ENCODE measurements around the gene PPIC. TPM values are rescaled to one million over a fixed set of nuclear protein-coding genes. Genes with fewer than 3 reads are reported as not detected.

PPIC gene
- polyA plus RNA-seq, 3 donors = not detected

- Histone ChIP-seq H3K27me3 (ENCODE audit: control insufficient read depth in 2 of 2, insufficient read depth in 2 of 2, low read length in 2 of 2) (peaks cover 2 to 4% of the 10 kb centered on the region in 2 donors), H3K79me2 (ENCODE audit: insufficient read depth, low read length) (no peaks in the 10 kb centered on the region), H2AFZ (ENCODE audit: insufficient read depth, low read depth, low read length, poor library complexity, severe bottlenecking) (no peak overlapping the region), H3K4me2 (replicated peaks; ENCODE audit: extremely low read depth, low read length, poor library complexity, severe bottlenecking) (no peak overlapping the region), H4K20me1 (ENCODE audit: insufficient read depth, low read length) (no peaks in the 10 kb centered on the region), H3K9ac (ENCODE audit: insufficient read depth, low read length, poor library complexity, severe bottlenecking) (no peak overlapping the region), H3K4me1 (ENCODE audit: control insufficient read depth in 1 of 2, insufficient read depth in 2 of 2, low read length in 2 of 2) (no peaks in the 10 kb centered on the region), H3K36me3 (replicated peaks in 1 of 2; ENCODE audit: control insufficient read depth in 1 of 2, insufficient read depth in 2 of 2, low read length in 2 of 2) (no peaks in the 10 kb centered on the region), H3K9me3 (replicated peaks in 1 of 2; ENCODE audit: control insufficient read depth in 1 of 2, insufficient read depth in 1 of 2, low read length in 2 of 2) (no peaks in the 10 kb centered on the region), H3K27ac (ENCODE audit: low read depth in 1 of 2, low read length in 2 of 2) (no peak overlapping the region), H3K4me3 (replicated peaks in 1 of 3; ENCODE audit: low read depth in 2 of 3, low read length in 3 of 3) (no peak overlapping the region)
- DNase-seq = no peak
- 77% methylated on average over 3 of the region's 9 CpGs for WGBS (ENCODE audit: insufficient coverage)
- H3K4me3 Mint-ChIP-seq = no peak overlapping the region
- intact Hi-C loops (cut with micrococcal nuclease) = no loop called here
- H3K4me1 Mint-ChIP-seq = no peaks in the 10 kb centered on the region
- no peaks in the 10 kb centered on the region for H3K36me3 Mint-ChIP-seq
- no peak for TF ChIP-seq CTCF (IDR thresholded peaks at IDR 0.05)
- peaks cover 0 to 5% (median 1%) of the 10 kb centered on the region in 7 donors for H3K9me3 Mint-ChIP-seq
- no peak overlapping the region for H3K27ac Mint-ChIP-seq
- H3K27me3 Mint-ChIP-seq (ENCODE audit: low read depth in 3 of 3) = peaks cover 5 to 29% (median 16%) of the 10 kb centered on the region in 3 donors
These were observed 8.3 kb downstream of the PPIC start for GRCh38 chr5:123028222-123028621.

GRCh38 chr5:123014689-123015088, 21.8 kb downstream of the PPIC start:
- no peak for DNase-seq
- intact Hi-C loops (cut with micrococcal nuclease) = no loop called here
- Histone ChIP-seq H4K20me1 (ENCODE audit: insufficient read depth, low read length) (no peaks in the 10 kb centered on the region), H3K9ac (ENCODE audit: insufficient read depth, low read length, poor library complexity, severe bottlenecking) (no peak overlapping the region), H3K4me1 (ENCODE audit: control insufficient read depth in 1 of 2, insufficient read depth in 2 of 2, low read length in 2 of 2) (no peaks in the 10 kb centered on the region), H3K79me2 (ENCODE audit: insufficient read depth, low read length) (no peaks in the 10 kb centered on the region), H2AFZ (ENCODE audit: insufficient read depth, low read depth, low read length, poor library complexity, severe bottlenecking) (no peak overlapping the region), H3K4me3 (replicated peaks in 1 of 3; ENCODE audit: low read depth in 2 of 3, low read length in 3 of 3) (no peak overlapping the region), H3K27me3 (ENCODE audit: control insufficient read depth in 2 of 2, insufficient read depth in 2 of 2, low read length in 2 of 2) (no peaks in the 10 kb centered on the region), H3K9me3 (replicated peaks in 1 of 2; ENCODE audit: control insufficient read depth in 1 of 2, insufficient read depth in 1 of 2, low read length in 2 of 2) (no peaks in the 10 kb centered on the region), H3K27ac (ENCODE audit: low read depth in 1 of 2, low read length in 2 of 2) (no peak overlapping the region), H3K4me2 (replicated peaks; ENCODE audit: extremely low read depth, low read length, poor library complexity, severe bottlenecking) (no peak overlapping the region), H3K36me3 (replicated peaks in 1 of 2; ENCODE audit: control insufficient read depth in 1 of 2, insufficient read depth in 2 of 2, low read length in 2 of 2) (no peaks in the 10 kb centered on the region)
- Mint-ChIP-seq H3K27ac (no peak overlapping the region), H3K9me3 (peaks cover 4 to 13% (median 7%) of the 10 kb centered on the region in 7 donors), H3K36me3 (peaks cover 0 to 3% of the 10 kb centered on the region in 2 donors), H3K4me1 (no peaks in the 10 kb centered on the region), H3K27me3 (ENCODE audit: low read depth in 3 of 3) (peaks cover 0 to 4% (median 2%) of the 10 kb centered on the region in 3 donors), H3K4me3 (no peak overlapping the region)
- no peak for TF ChIP-seq CTCF (IDR thresholded peaks at IDR 0.05)
- WGBS (ENCODE audit: insufficient coverage) = 100% methylated on average over 1 of the region's 1 CpG

Data from CD14-positive monocyte (primary cell).